HG02763 (cell line): ENCODE results near the gene HS3ST4.
"Not testable (repeated sequence)": the region's sequence is repeated elsewhere in the genome, so short reads cannot be mapped to it uniquely, and the experiment has no call there.

Experiments
- ATAC-seq: cut with Tn5 transposase; IDR thresholded peaks from one replicate; pipeline ENCODE4 v1.9.1; 2021; ENCODE audit warnings: mild to moderate bottlenecking, moderate library complexity; ENCODE audit not compliant: unreplicated experiment

HS3ST4 gene

GRCh38 chr16:26071101-26071866, 379.5 kb downstream of the HS3ST4 start:
- ATAC-seq, result no peak

- no peak for ATAC-seq
Observed at GRCh38 chr16:26078716-26079355, 387.1 kb downstream of the HS3ST4 start.

- ATAC-seq, result no peak
Observed at GRCh38 chr16:26087091-26087490, 395.3 kb downstream of the HS3ST4 start.

- no peak for ATAC-seq
Observed at GRCh38 chr16:26091511-26091910, 399.8 kb downstream of the HS3ST4 start.

GRCh38 chr16:26098206-26098605, 406.4 kb downstream of the HS3ST4 start:
- not testable (repeated sequence) for ATAC-seq

GRCh38 chr16:26102369-26102768, 410.6 kb downstream of the HS3ST4 start:
- no peak for ATAC-seq

GRCh38 chr16:26108836-26109505, 417.2 kb downstream of the HS3ST4 start:
- no peak for ATAC-seq

- ATAC-seq, result no peak
Observed at GRCh38 chr16:26111900-26112299, 420.1 kb downstream of the HS3ST4 start.

- no peak for ATAC-seq
Observed at GRCh38 chr16:26118575-26118974, 426.8 kb downstream of the HS3ST4 start.

- no peak for ATAC-seq
Observed at GRCh38 chr16:26120729-26121128, 429.0 kb downstream of the HS3ST4 start.

- ATAC-seq, result no peak
Observed at GRCh38 chr16:26128296-26128695, 436.5 kb downstream of the HS3ST4 start.

- ATAC-seq, result no peak
Observed at GRCh38 chr16:26129997-26130396, 438.2 kb downstream of the HS3ST4 start.

- no peak for ATAC-seq
Observed at GRCh38 chr16:26133416-26134093, 441.8 kb downstream of the HS3ST4 start.

GRCh38 chr16:26134588-26134987, 442.8 kb downstream of the HS3ST4 start:
- no peak for ATAC-seq

- ATAC-seq, result no peak
Observed at GRCh38 chr16:26137956-26138355, 446.2 kb downstream of the HS3ST4 start.

- no peak for ATAC-seq
Observed at GRCh38 chr16:26139091-26139490, 447.3 kb downstream of the HS3ST4 start.

GRCh38 chr16:26139884-26140283, 448.1 kb downstream of the HS3ST4 start:
- ATAC-seq, result no peak

- no peak for ATAC-seq
Observed at GRCh38 chr16:26149364-26150190, 457.8 kb downstream of the HS3ST4 start.

- no peak for ATAC-seq
Observed at GRCh38 chr16:26155221-26155620, 463.5 kb downstream of the HS3ST4 start.

GRCh38 chr16:26157319-26157718, 465.6 kb downstream of the HS3ST4 start:
- ATAC-seq, result no peak
